Measurements from ENCODE around the gene FBXL7.

FBXL7 gene

GRCh38 chr5:15786884-15787283 lies 286.9 kb downstream of the FBXL7 start:
- TF ChIP-seq CTCF (conservative IDR thresholded peaks at IDR 0.05): no peak

GRCh38 chr5:15787681-15788080 lies 287.7 kb downstream of the FBXL7 start:
- no peak overlapping the region for H3K27ac ChIP-seq
- no peak for TF ChIP-seq CTCF (conservative IDR thresholded peaks at IDR 0.05)

More at GRCh38 chr5:15786884-15787283, 286.9 kb downstream of the FBXL7 start:
- H3K27ac ChIP-seq: no peak overlapping the region

DNA sequence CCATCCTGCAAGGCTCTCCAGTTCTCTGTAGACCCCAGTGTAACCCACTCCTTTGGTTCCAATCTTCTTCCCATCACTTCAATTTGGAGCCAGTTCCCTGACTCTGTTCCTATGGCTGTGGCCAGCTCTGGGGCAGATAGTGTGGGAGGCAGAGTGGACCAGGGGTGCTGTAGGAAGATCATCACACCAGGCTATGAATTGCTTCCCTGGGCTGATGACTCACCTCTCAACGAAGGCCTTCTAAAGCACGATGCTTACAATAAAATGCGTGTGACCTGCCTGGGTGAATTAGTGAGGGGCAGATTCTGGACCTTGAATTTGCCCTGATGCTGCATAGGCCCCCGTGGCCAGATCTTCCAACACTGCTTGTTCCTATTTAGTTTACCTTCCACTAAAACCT lies 289.7 kb downstream of the FBXL7 start:
- no peak for TF ChIP-seq CTCF (conservative IDR thresholded peaks at IDR 0.05)

DNA sequence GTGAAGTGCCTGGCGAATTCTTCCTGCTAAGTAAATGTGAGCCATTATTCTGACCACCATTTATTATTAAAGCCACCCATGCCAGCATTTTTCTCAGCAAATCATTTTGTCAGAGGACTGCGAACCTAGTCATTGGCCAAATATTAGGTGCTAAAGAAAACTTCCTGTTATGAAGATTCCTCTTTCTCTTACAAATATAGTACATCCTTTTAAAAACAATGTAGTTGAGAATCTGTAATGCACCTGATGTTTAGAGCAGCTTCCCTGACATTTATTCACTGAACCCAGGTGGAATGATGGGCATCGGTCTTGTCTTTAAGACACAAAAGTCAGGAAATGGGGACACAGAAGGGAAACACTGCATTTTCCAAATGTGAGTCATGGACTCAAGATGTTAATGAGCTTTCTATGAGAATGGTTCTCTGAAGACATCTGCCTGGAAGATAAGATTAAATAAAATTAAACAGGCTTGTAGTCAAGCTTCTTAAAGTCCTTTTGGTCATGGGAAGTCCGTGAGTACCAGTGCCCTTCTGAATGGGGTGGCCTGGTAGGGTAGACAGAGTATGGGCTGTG lies 290.6 kb downstream of the FBXL7 start:
- no peak overlapping the region for H3K27ac ChIP-seq
- no peak for TF ChIP-seq CTCF (conservative IDR thresholded peaks at IDR 0.05)

More for the DNA sequence above, 289.7 kb downstream of the FBXL7 start:
- H3K27ac ChIP-seq: no peak overlapping the region

GRCh38 chr5:15791274-15791673 lies 291.3 kb downstream of the FBXL7 start:
- H3K27ac ChIP-seq: no peak overlapping the region
- peak; percentile 69 for TF ChIP-seq CTCF (conservative IDR thresholded peaks at IDR 0.05)

GRCh38 chr5:15791859-15792258 lies 291.9 kb downstream of the FBXL7 start:
- TF ChIP-seq CTCF (conservative IDR thresholded peaks at IDR 0.05): no peak
- H3K27ac ChIP-seq: no peak overlapping the region

DNA sequence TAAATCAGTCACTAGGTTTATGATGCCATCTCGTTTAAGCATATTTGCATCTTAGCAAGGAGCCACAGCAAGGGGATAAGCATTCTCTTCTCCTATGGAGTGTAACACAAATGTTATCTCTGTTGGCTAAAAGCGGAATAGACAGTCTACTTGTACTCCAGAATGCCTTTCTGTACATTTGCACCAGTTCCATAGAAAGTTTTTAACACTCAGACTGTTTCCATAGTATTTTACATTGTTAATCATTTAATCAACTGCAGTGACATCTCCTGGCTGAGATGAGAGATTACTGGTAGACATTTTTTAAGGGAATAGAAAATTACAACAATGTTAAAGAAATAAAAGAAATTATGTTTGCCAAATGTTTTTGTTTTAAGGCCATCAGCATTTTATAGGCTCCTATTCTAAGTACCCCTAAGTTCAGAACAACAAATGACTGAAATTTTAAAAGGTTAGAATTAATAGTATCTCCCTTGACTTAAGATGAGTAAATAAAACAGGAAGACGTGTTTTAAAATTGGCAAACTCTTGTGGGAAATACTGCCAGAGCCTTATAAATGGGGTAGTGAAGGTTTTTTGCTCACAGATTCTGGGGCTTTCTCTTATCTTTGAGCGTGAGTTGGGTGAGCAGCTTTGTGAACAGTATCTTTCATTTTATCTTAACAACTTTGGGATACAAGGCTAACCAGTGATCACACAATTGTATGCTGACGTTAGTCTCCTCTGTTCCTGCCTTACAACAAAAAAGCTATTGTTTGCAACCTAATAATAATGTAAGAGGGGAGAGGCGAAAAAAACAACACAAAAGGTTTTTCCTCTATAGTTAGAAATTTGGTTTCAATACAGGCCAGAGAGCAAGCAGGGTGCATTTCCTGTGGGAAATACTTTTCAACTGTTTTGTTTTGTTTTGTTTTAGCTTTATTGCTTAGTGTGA lies 294.3 kb downstream of the FBXL7 start:
- H3K27ac ChIP-seq: peak overlapping the region; percentile 70
- TF ChIP-seq CTCF (conservative IDR thresholded peaks at IDR 0.05): peak; percentile 70
